Esophagus squamous epithelium (tissue), 5 donors: Measurements from ENCODE around the gene CPED1. TPM values are rescaled to one million over a fixed set of nuclear protein-coding genes. Genes with fewer than 3 reads are reported as not detected.

Experiments
- DNase-seq: peaks from one replicate; lab custom pipeline; 2025; lab: John Stamatoyannopoulos, UW
- H3K27ac ChIP-seq, 4 donors: fragments of 200-600 bp; sonication (generic); one replicate each; pipeline ENCODE4 v1.5.1; 2016 to 2019; ENCODE audit warnings: mild to moderate bottlenecking in 1 of 4
- H3K27me3 ChIP-seq, 4 donors: fragments of 200-600 bp; sonication (generic); 1 replicate in 3 of 4; 2 replicates in 1 of 4; pipeline versions ENCODE4 v1.5.1 to v1.6.0; 2017 to 2021; ENCODE audit warnings: antibody characterized with exemption in 1 of 4
- H3K36me3 ChIP-seq, 3 donors: fragments of 200-600 bp; sonication (generic); one replicate each; pipeline ENCODE4 v1.5.1; 2016 to 2019
- H3K4me1 ChIP-seq, 3 donors: fragments of 200-600 bp; sonication (generic); one replicate each; pipeline ENCODE4 v1.5.1; 2017 to 2019
- H3K4me3 ChIP-seq, 4 donors: fragments of 200-600 bp; sonication (generic); 1 replicate in 3 of 4; 2 replicates in 1 of 4; pipeline ENCODE4 v1.5.1; 2016 to 2019; ENCODE audit warnings: mild to moderate bottlenecking in 2 of 4, moderate library complexity in 1 of 4
- H3K9me3 ChIP-seq, 3 donors: fragments of 200-600 bp; sonication (generic); one replicate each; pipeline ENCODE4 v1.5.1; 2016 to 2019
- POLR2A ChIP-seq, 4 donors: fragments of 450-650 bp; IDR thresholded peaks; one replicate each; pipeline ENCODE4 v1.6.1; 2017; ENCODE audit warnings: antibody characterized with exemption in 4 of 4, mild to moderate bottlenecking in 4 of 4, moderate library complexity in 3 of 4
- WGBS, 2 donors: methylation state at CpG; one replicate each; pipeline ENCODE4 v1.1.5; 2018; 5-methylcytosine and 5-hydroxymethylcytosine counted together
- intact Hi-C: fragments of 100-400 bp; cut with DNase I; formaldehyde crosslinking; loops from one replicate; pipeline ENCODE4 v1.15.0; 2022
- total RNA-seq, 4 donors: library from RNA; depleted of rRNA; stranded (reverse); fragments of >200 nt; gene quantifications; one replicate each; pipeline ENCODE4 v1.1.0, GENCODE V29; 2016
- TF ChIP-seq, protein P1 (sequence below), 6 experiments: fragments of 450-650 bp in 4 of 6; fragments of 200-600 bp in 2 of 6; sonication (generic) in 2 of 6; IDR thresholded peaks; one replicate each; pipeline ENCODE4 v1.5.1; 2016 to 2019; ENCODE audit warnings: antibody characterized with exemption in 6 of 6, mild to moderate bottlenecking in 4 of 6, moderate library complexity in 4 of 6
- donor health status: DM: yes; HTN: yes; CAD: no.

CPED1 gene
- total RNA-seq, 4 donors from 2014 or later, result 0.61 to 6.3 (median 2.3) TPM

DNA sequence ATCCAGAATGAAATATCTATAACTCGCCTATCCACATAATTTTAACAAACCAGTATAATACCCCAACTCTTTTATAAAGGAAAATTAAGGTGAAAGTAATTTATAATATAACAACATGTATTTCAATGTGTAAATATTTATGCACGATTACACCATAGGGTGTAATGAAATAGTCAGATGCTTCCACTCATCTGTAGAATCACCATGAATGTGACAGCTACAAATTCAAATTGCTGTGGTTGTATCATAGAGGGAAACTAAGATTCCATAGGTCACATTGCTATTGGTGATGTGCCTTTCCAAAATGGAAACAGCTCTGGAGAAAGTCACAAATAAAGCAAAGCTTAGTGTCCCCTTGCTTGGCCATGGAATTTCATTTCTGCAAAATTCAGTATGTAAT is 95.7 kb downstream of the CPED1 start:
- TF ChIP-seq, protein P1, sequence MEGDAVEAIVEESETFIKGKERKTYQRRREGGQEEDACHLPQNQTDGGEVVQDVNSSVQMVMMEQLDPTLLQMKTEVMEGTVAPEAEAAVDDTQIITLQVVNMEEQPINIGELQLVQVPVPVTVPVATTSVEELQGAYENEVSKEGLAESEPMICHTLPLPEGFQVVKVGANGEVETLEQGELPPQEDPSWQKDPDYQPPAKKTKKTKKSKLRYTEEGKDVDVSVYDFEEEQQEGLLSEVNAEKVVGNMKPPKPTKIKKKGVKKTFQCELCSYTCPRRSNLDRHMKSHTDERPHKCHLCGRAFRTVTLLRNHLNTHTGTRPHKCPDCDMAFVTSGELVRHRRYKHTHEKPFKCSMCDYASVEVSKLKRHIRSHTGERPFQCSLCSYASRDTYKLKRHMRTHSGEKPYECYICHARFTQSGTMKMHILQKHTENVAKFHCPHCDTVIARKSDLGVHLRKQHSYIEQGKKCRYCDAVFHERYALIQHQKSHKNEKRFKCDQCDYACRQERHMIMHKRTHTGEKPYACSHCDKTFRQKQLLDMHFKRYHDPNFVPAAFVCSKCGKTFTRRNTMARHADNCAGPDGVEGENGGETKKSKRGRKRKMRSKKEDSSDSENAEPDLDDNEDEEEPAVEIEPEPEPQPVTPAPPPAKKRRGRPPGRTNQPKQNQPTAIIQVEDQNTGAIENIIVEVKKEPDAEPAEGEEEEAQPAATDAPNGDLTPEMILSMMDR (IDR thresholded peaks at IDR 0.05), result no peak
- TF ChIP-seq POLR2A (IDR thresholded peaks at IDR 0.05), result no peak
- Histone ChIP-seq H3K36me3 (no peaks in the 10 kb centered on the region), H3K9me3 (no peaks in the 10 kb centered on the region), H3K27me3 (no peaks in the 10 kb centered on the region), H3K27ac (no peak overlapping the region), H3K4me3 (no peak overlapping the region), H3K4me1 (no peaks in the 10 kb centered on the region)
- intact Hi-C loops, result loop anchor here (5.0 kb wide), 1 partner anchor 102 kb away; no protein-coding TSS in a partner anchor
- DNase-seq, result no peak
- WGBS, 2 donors, result 11 to 42% methylated on average over 2 of the region's 2 CpGs

DNA sequence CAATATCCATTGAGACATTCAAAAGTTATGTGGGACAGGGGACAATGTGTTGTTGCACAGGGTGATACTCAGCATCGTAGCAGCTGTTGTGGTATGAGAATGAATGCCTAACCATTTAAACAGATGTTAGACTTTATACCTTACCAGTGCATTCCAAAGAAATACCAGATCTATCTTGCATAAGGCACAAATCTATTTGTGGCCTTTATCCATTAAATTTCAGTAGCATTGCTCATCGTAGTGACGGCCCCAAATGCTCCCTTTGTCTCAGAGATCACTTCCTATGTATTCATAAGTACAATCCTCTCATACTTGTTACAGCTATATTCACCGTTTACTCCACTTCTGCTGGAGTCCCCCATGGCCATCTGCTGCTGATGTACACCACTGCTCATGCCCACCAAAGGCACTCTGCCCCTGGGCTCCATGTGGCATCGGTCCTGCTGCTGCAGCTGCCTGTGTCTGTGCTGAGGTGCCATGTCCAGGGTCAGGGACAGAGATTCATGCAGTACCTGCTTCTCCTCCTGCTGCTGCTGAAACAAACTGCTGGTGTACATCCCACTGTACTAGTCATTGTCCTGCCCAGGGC is 96.3 kb downstream of the CPED1 start:
- intact Hi-C loops, result loop anchor here (5.0 kb wide), 1 partner anchor 103 kb away; no protein-coding TSS in a partner anchor
- Histone ChIP-seq H3K4me1 (no peaks in the 10 kb centered on the region), H3K4me3 (no peak overlapping the region), H3K36me3 (no peaks in the 10 kb centered on the region), H3K27me3 (no peaks in the 10 kb centered on the region), H3K27ac (peak overlapping the region in 2 of 4 donors; percentile 20 to 31), H3K9me3 (no peaks in the 10 kb centered on the region)
- no peak for DNase-seq
- TF ChIP-seq, protein P1 (IDR thresholded peaks at IDR 0.05), result no peak
- no peak for TF ChIP-seq POLR2A (IDR thresholded peaks at IDR 0.05)
- WGBS, 2 donors, result 58 to 65% methylated on average over 5 of the region's 5 CpGs

DNA sequence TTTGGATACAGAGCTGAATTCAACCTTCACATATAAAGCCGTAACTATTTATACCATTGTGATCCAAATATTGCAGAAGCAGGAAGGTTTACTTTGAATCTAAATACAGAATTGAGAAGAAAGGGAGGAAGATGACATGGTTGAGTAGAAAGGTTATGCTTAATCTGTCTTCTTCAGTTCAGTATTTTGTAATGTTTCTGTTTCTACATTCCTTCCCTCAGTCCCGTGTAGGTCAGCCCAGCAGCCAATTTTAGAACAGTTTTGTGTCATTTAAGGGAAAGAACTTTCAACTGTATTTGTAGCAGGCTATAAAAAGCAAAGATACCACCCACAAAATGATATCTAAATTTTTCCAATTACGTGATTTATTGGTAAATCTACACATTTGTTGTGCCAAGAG is 97.4 kb downstream of the CPED1 start:
- 52 to 57% methylated on average over 3 of the region's 3 CpGs for WGBS, 2 donors
- intact Hi-C loops, result no loop called here
- no peak overlapping the region for H3K4me3 ChIP-seq

DNA sequence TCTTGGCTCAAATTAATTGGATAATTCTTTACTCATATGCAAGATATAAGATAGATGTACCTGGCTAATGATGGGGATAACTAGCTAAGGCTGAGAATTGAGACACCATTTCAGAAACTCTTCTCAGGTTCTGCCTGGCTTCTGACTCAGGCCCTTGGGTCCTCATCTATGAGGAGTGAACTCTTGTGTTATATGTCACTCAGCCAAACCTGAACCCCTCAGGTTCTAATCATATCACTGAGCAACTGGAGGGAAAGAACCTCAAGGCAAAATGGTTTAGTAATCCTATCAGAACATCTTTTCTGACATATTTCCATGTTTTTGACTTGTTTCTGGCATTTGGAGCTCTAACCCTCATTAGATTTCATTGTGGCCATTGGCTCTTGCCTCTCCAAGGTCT is 100.4 kb downstream of the CPED1 start:
- no peaks in the 10 kb centered on the region for H3K36me3 ChIP-seq
- H3K4me1 ChIP-seq, result no peaks in the 10 kb centered on the region
- H3K4me3 ChIP-seq, result no peak overlapping the region
- no peak for DNase-seq
- no peaks in the 10 kb centered on the region for H3K9me3 ChIP-seq
- intact Hi-C loops, result no loop called here
- TF ChIP-seq, protein P1 (IDR thresholded peaks at IDR 0.05), result no peak
- no peak for TF ChIP-seq POLR2A (IDR thresholded peaks at IDR 0.05)
- no peaks in the 10 kb centered on the region for H3K27me3 ChIP-seq
- no peak overlapping the region for H3K27ac ChIP-seq

More for the DNA sequence above, 97.4 kb downstream of the CPED1 start:
- H3K27ac ChIP-seq, result peak overlapping the region in 3 of 4 donors; percentile 20 to 49 (median 47)
- TF ChIP-seq, protein P1 (IDR thresholded peaks at IDR 0.05), result no peak
- no peak for TF ChIP-seq POLR2A (IDR thresholded peaks at IDR 0.05)
- no peaks in the 10 kb centered on the region for H3K4me1 ChIP-seq
- H3K27me3 ChIP-seq, result no peaks in the 10 kb centered on the region
- DNase-seq, result no peak
- H3K9me3 ChIP-seq, result no peaks in the 10 kb centered on the region
- H3K36me3 ChIP-seq, result no peaks in the 10 kb centered on the region

DNA sequence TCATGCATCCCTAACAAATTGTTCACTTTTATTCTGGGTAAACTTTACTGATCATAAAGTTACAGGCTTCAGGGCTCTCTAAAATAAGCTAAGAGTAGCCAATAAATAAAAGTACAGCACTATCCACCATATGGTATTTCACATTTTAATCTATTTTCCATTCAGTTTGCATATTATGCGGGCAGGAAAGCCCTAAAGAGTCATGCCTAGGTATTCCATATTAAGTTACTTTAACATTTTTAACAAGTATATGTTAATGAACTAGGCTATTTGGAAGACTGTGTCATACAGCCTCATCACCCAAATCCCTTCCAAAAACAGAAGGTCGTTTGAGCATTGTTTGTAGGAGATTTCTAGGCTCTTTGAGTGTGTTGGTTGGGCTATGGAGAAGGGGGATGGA is 106.3 kb downstream of the CPED1 start:
- 22 to 38% methylated on average over 2 of the region's 2 CpGs for WGBS, 2 donors
- no peak for TF ChIP-seq POLR2A (IDR thresholded peaks at IDR 0.05)
- TF ChIP-seq, protein P1 (IDR thresholded peaks at IDR 0.05), result no peak
- intact Hi-C loops, result no loop called here
- H3K27ac ChIP-seq, result no peak overlapping the region
- no peaks in the 10 kb centered on the region for H3K4me1 ChIP-seq
- H3K9me3 ChIP-seq, result no peaks in the 10 kb centered on the region
- no peak overlapping the region for H3K4me3 ChIP-seq
- H3K36me3 ChIP-seq, result no peaks in the 10 kb centered on the region
- no peaks in the 10 kb centered on the region for H3K27me3 ChIP-seq
- no peak for DNase-seq
